GM06990 (cell line): ENCODE results near the gene ABCC6.

Experiments
- DNase-seq: peaks from one replicate; pipeline ENCODE4 v3.0.0-alpha.2; 2011; ENCODE audit not compliant: insufficient read length; ENCODE audit errors: extremely low read depth
- H3K27me3 ChIP-seq: replicated peaks from 2 replicates; pipeline ENCODE4 v1.6.0; 2011; ENCODE audit warnings: low read length; ENCODE audit not compliant: control insufficient read depth, insufficient read depth
- H3K36me3 ChIP-seq: 2 replicates; pipeline ENCODE4 v1.5.1; 2011; ENCODE audit warnings: low read length; ENCODE audit not compliant: control insufficient read depth, insufficient read depth
- H3K4me3 ChIP-seq: replicated peaks from 2 replicates; pipeline ENCODE4 v1.5.1; 2011; ENCODE audit warnings: low read depth, mild to moderate bottlenecking, control low read depth, low read length
- CTCF ChIP-seq: IDR thresholded peaks from 2 replicates; pipeline ENCODE4 v1.5.1; 2011; ENCODE audit warnings: low read length, control low read depth, mild to moderate bottlenecking, inconsistent platforms; ENCODE audit not compliant: insufficient read depth, poor library complexity, severe bottlenecking

Gene ABCC6

GRCh38 chr16:16171332-16171919, 51.9 kb downstream of the ABCC6 start:
- DNase-seq = no peak
- H3K36me3 ChIP-seq = no peaks in the 10 kb centered on the region
- no peak overlapping the region for H3K4me3 ChIP-seq
- no peaks in the 10 kb centered on the region; the same call in 1 of the 2 replicates for H3K27me3 ChIP-seq
- TF ChIP-seq CTCF = no peak

- Histone ChIP-seq H3K4me3 (no peak overlapping the region), H3K27me3 (no peaks in the 10 kb centered on the region; the same call in 1 of the 2 replicates), H3K36me3 (no peaks in the 10 kb centered on the region)
- no peak for TF ChIP-seq CTCF
- no peak for DNase-seq
Observed at GRCh38 chr16:16169615-16170014, 53.7 kb downstream of the ABCC6 start.

- no peak for TF ChIP-seq CTCF
- no peak for DNase-seq
- no peaks in the 10 kb centered on the region; the same call in 1 of the 2 replicates for H3K27me3 ChIP-seq
- no peaks in the 10 kb centered on the region for H3K36me3 ChIP-seq
- H3K4me3 ChIP-seq = no peak overlapping the region
Observed at GRCh38 chr16:16168431-16168830, 54.9 kb downstream of the ABCC6 start.

- no peak for DNase-seq
- no peak for TF ChIP-seq CTCF
- H3K36me3 ChIP-seq = no peaks in the 10 kb centered on the region
- H3K4me3 ChIP-seq = no peak overlapping the region
- no peaks in the 10 kb centered on the region; the same call in 1 of the 2 replicates for H3K27me3 ChIP-seq
Observed at GRCh38 chr16:16167927-16168326, 55.4 kb downstream of the ABCC6 start.

- Histone ChIP-seq H3K4me3 (no peak overlapping the region), H3K27me3 (no peaks in the 10 kb centered on the region; the same call in 1 of the 2 replicates), H3K36me3 (no peaks in the 10 kb centered on the region)
- no peak for TF ChIP-seq CTCF
- no peak for DNase-seq
Observed at GRCh38 chr16:16166949-16167348, 56.3 kb downstream of the ABCC6 start.

GRCh38 chr16:16166085-16166484, 57.2 kb downstream of the ABCC6 start:
- Histone ChIP-seq H3K27me3 (no peaks in the 10 kb centered on the region; the same call in 1 of the 2 replicates), H3K36me3 (no peaks in the 10 kb centered on the region), H3K4me3 (no peak overlapping the region)
- TF ChIP-seq CTCF = no peak
- DNase-seq = no peak
